HG02623 (cell line): ENCODE data around the gene RPS15.
"Not testable (repeated sequence)": the region's sequence is repeated elsewhere in the genome, so short reads cannot be mapped to it uniquely, and the experiment has no call there.

Source experiments
- ATAC-seq: cut with Tn5 transposase; IDR thresholded peaks from one replicate; pipeline ENCODE4 v1.9.1; 2021; ENCODE audit warnings: moderate library complexity; ENCODE audit not compliant: unreplicated experiment

The RPS15 gene

DNA sequence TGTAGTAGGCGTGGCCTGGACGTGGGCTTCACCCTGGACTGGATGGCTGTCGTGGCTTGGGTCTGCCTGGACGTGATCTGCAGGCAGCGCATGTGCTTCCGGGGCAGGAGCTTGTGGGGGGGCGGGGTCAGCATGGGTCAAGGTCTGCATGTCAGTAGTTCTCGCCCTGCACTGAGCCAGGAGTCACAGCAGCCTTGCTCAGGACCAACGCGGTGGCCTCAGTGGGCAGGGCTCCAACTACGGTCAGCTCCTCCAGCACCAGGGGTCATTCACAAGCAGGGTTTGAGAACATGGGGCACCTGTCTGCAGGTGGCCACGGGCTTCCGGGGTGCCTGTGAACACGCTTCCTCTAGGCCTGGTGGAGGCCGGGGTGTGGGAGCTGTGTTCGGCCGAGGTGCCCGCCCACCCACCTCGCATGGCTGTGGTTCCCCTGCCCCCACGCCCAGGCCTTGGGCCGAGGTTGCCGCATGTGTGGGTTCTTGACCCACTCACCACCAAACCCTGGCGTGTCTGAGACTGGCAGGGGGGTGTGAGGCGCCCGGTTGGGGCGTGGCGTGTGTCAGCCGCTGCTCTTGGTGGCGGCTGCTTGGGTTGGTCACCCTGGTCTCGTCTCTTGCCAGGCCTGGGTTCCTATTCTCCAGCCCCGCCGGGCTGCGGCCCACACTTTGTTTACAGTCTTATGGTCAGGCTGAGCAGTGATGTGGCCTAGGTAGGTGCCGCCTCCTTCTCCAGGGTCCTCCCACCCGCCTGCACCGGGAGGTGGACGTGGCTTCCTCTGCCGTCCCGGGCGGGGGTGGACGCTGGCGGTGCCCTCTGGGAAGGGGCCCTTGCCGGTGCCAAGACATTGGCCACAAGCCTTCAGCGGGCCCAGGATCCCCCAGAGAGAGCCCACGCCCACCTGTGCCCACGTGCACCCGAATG is 4.8 kb upstream of the RPS15 start:
- no peak for ATAC-seq

DNA sequence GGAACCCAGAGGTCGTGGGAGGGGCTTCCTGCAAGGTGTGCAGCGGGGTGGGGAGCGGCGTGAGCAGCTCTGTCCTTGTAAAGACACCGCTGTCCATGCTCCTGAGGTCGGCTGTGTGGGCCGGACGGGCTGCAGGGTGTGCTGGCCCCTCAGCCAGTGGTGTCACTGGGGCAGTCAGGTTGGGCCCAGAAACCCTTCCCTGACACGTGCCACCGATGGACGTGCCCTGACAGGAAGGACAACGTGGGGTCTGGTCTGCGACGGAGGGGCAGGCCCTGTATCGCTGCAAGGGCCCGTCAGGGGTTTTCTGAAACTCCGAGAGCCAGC is 4.2 kb upstream of the RPS15 start:
- ATAC-seq = no peak

DNA sequence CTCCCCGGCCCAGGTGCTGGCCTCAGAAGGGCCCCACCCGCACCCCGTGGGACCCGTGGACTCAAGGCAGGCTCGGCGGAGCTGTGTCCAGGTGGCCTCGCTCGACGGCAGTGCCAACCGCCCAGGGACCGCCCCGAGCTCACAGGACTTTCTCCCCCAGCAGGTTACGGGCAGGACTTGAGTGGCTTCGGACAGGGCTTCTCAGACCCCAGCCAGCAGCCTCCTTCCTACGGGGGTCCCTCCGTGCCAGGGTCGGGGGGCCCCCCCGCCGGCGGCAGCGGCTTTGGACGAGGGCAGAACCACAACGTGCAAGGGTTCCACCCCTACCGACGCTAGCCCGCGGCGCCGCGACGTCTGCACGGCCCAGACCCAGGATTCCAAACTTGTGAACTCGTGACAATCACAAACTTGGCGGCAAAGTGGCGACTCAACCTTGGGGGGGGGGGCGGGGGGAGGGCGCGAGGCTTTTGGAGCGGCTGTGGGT is 3.6 kb upstream of the RPS15 start:
- ATAC-seq = no peak

DNA sequence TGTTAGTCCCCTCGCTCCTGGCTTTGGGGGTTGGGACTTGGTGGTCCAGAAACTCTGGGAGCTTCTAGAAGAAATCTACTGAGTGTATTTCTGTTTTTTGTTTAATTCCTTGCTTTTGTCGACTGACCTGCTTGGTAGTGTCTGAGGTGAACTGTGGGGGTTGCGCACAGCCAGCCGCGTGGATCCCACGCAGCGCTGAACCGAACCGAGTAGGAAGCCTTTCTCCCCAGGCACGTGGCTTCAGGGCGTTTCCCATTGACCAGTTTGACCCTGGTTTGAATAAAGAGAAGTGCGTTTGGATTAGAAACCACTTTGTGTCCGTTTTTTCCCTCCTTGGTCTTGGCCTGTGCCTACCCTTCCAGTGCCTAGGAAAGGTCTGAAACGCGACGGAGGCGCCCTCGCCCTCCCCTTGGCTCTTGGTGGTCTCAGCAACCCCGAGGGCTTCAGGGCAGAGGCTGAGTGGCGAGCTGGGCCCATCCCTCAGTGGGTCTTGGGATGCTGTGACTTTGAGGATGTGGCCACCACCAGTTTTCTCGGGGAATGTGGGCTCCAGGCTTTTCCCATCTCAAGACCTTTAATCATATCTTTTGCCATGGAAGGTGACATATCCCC is 2.7 kb upstream of the RPS15 start:
- ATAC-seq = no peak

DNA sequence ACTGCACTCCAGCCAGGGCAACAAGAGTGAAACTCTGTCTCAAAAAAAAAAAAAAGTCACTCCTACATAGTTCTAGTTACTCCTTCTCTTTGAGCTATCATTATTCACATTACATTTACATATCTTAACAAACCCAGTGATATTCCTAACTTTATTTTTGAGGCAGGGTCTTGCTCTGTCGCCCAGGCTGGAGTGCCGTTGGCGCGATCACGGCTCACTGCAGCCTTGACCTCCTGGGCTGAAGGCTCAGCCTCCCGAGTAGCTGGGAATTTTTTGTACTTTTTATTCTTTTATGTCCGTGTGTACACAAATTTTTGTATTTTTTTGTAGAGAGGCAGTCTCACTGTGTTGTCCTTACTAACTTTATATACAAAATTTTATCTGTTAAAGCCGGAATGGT is 587 bp upstream of the RPS15 start:
- ATAC-seq = no peak

DNA sequence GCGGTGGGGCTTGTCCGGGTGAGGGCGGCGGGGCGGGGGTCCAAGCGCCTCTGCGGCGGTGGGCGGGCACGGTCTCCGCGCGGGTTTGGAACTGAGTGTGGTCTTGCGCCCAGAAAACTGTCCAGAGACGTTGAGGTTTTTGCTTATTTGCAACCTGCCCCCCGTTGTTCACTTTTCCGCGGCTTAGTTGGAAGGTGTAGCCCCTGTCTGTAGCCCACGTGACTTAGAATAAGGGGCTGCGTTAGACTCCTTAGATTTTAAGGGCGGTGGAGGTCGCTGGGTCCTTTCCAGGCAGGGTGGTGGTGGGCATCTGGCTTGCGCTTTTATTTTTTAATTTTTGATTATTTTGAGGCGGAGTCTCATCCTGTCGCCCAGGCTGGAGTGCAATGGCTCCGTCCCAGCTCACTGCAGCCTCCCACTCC is 748 bp downstream of the RPS15 start:
- ATAC-seq = no peak

DNA sequence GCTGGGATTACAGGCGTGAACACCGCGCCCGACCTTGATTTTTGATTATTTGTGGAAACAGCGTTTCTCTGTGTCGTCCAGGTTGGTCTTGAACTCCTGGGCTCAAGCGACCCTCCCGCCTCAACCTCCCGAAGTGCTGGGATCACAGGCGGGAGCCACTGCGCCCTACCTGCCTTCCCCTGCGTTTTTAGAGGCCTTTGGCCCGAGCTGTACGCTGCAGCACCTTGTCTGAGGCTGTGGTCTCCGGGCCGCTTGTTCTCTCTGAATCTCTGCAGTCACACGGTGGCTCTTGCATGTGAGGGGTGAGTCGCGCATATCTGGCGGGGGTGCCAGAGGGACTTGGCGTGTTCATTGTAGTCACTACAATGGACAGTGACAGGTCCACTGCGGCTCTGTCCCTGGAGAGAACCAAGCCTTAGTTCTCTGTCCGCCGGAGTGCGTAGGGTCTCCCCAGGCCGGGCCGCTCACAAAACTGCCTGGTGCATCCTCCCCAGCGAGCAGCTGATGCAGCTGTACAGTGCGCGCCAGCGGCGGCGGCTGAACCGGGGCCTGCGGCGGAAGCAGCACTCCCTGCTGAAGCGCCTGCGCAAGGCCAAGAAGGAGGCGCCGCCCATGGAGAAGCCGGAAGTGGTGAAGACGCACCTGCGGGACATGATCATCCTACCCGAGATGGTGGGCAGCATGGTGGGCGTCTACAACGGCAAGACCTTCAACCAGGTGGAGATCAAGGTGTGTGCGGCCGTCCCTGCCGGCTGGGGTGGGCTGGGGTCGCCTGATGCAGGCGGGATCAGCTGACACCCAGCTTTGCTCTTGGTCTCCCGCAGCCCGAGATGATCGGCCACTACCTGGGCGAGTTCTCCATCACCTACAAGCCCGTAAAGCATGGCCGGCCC is 1.6 kb downstream of the RPS15 start:
- ATAC-seq = not testable (repeated sequence)

DNA sequence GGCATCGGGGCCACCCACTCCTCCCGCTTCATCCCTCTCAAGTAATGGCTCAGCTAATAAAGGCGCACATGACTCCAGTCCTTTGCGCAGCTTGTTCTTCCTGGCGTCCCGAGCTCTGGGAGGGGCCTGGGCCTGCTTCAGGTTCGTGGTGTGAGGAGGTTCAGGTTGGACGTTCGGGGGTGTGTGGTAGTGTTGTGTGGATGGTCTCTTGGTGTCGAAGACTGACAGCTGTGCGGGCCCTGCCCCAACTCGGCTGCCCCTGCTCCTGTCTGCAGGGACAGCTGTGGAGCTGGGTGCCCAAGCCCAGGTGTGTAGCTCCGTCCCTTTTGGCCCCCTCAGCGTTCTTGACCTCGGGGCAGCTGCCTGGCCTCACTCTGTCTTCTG is 2.2 kb downstream of the RPS15 start:
- no peak for ATAC-seq

DNA sequence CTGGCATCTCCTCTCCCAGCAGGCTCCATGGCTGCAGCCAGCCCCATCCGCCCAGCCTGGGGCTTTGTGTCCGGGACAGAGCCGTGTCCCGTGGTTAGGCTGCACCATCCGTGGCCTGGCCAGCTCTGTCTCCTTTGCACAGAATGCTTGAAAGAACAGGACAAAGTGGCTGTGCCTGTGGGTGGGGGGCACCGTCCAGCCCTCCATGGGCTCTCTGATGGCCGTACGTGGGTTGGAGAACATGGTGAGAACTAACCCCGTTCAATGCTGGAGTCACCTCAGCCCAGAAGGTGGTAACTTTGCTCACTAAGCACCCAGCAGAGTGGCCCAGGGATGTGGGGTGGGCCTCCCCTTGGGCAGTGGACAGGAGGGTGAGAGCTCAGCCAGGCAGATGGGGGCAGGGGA is 2.8 kb downstream of the RPS15 start:
- ATAC-seq = no peak

DNA sequence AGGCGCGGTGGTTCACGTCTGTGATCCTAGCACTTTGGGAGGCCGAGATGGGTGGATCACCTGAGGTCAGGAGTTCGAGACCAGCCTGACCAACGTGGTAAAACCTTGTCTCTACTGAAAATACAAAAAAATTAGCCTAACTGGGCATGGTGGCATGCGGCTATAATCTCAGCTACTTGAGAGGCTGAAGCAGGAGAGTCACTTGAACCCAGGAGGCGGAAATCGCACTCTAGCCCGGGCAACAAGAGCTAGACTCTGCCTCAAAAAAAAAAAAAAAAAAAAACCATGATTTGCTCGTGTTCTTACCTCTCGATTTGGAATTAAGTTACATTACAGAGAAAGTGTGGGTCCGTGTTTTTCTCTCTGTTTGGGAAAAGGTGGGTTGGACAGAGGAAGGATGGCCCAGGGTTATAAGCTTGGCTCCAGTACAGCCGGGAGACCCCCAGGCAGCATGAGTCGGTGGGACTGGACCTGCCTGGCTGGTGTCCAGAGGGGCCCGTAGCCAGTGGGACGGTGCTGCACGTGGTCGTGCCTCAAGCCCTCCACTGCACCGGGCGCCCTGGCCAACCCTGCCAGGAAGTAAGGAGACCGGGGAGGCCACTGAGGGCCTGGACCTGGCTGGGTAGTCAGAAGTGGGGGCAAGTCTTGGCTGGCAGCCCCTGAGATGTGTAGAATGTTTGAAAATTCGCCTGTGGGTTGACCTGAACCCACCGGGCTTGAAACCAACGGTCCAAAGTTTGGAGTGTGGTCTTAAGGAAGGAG is 3.7 kb downstream of the RPS15 start:
- ATAC-seq = no peak

DNA sequence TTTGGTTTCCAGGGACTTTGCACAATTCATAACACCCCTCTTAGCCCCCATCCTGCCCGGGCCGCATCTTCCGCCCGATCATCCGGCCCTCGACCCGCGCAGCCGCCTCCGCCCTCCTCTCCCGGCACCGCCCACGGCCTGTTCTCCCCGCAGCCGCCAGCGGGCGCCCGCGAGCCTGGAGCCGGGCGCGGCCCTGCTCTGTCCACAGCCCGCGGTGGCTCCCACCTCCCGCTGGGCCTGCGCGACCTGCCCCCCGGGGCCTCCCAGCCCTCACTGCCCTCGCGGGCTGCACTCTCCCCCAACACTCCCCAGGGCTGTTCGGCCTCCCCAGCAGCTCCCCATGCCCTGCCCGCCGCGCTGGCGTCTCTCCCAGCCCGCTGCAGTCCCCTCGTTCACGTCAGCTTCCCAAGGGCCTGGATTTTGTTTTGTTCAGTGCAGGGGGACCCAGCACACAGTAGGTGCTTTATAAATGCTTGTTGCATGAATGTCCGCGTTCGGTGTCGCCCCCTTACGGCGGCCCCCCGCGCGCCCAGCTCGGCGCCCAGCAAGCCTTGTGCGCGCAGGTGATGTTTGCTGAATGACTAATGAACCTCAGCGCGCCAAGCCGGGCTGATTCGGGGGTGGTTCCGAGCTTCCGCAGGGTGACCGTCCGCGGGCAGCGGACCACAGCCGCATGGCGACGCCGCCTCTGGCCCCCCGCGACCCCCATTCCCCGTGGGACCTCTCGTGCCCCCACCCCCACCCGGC is 7.2 kb downstream of the RPS15 start:
- no peak for ATAC-seq

DNA sequence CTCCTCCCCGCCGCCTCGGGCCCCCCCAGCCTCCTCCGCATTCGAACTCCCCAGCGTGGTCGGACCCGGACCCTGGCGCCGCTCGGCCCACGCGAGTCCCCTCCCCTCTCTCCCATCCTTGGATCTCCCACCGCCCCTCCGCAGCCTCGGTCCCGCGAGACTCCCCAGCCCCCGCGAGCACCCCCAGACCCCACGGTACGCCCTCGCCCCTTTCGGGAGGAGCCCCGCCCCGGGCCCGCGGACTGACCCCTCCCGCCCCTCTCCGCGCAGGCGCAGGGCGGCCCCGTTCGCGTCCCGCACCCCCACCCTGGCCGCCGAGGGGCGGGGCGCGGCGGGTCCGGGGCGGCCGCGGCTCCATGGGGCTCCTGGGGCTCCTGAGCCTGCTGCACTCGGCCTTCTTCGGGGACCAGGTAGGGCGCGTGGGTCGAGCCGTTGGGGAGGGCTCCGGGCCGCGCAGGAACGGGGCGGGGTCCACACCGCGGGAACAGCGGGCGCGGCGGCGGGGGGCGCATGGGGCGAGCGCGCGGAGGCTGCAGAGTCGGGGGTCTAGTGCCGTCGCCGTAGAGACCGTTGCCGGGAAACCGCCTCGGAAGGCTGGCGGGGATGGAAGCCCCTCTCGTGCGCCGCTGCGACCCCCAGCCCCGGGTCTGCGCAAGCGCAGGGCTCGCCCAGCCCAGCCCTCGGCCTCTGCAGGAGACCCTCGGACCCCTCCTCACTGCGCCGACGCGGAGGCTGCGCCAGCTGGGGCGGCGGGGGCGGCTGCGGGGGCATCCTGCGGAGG is 7.9 kb downstream of the RPS15 start:
- no peak for ATAC-seq

DNA sequence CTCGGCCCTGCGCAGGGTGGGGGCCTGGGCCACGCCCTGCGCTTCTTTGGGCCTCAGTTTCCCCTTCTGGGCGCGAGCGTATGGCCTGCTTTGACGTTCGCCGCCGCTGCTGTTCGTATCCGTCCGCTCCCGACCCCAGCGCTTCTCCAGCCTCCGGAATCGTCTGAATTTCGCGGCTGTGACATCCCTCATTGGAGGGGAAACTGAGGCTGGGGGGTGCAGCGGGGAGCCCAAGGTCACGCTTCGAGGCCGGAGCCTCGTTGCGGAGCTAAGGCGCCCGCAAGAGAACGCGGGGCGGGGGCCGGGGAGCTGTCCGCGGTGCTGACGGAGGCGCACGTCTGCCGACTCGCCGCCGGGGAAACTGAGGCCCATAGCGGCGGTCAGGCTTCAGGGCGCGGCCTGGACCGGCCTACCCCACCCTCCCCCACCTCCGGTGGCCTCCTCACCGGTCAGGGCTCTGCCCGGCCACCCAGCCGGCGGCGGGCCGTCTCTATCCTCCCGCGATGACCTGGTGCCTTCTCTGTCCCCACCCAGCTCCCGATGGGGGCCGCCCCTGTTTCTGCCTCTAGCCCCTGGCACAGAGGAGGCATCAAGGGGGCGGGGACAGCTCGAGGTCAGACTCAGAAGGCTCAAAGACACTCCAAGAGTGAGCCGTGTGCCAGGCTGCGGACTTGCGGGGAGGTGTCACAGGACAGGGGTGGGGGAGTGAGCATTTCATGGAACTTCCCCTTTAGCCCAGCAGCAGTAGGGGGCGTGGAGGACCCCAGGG is 8.7 kb downstream of the RPS15 start:
- ATAC-seq = no peak

DNA sequence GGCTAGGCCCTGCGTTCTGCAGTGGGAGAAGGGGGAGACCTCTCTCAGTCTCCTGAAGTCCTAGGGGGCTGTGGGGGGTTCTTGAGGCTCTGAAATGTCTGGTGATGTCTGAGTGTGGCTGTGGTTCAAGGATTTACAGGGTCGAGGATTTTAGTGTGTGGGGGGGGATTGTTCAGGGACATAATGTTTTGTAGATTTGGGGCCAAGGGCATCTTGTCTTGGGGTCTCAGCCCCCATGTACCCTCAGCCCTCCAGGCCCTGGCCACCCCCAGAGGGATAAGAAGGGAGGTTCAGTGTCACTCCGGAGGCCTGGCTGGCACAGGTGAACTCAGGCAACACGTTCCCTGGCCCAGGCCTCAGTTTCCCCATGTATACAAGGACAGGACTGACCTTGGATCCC is 9.3 kb downstream of the RPS15 start:
- no peak for ATAC-seq

DNA sequence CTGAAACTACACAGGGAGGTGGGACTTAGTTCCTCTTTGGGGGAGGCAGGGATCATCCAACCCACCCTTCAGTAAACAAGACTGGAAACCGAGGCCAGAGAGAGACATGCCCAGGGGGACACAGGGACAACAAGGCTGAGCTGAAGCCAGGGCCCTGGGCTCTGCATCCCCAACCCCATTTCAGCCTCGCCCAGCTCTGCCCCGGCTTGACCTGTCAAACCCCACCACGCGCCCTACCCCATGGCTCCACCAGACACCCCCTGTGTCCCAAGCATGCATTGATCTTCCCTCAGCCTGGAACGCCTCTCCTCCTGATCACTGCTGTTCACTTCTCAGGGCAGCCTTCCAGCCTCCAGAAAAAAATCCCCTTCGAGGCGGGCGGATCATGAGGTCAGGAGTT is 9.7 kb downstream of the RPS15 start:
- no peak for ATAC-seq

DNA sequence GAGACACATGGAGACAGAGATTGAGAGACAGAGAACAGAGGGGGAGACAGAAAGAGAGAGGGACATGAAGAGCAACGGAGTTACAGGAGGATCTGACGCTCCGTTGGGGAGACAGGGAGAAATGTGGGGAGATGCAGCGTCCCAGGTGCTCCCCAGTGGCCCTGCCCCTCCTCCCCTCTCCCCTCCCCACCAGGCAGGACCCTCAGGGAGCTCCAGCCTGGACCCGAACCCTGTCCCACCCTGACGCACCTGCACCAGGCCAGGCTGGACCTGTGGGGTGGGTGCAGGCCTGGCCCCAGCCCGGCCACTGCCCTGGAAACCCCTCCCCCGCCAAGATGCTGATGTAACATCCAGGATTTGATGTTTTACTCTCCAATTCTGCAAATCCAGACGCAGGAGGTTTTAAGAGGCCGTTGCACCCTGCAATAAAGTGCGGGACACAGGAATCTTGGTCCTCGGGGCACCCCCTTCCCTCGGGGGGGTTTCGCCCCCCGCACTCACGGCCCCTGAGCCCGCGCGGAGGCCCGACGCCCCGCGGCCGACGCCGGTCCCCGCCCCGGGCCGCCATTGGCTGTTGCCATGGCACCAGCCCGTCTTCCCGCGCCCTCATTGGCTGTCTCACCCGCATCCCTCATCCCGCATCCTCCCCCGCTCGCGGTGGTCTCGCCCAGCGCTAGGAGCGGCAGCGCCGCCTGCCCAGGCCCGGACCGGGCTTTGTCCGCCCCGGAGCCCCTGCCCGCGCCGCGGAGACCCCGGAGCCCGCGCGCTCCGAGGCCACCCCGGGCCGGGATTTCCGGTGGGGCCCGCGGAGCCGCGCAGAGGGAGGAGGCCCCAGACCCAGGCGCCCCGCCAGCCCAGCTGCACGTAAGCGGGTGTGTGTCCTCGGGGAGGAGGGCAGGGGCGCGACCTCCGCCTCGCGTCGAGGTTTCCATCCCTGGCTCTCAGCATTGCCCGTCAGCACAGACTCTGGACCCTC is 11.6 kb downstream of the RPS15 start, which contains the start of gene APC2:
TSS of gene APC2 (plus strand) at position 655 of the 976 bp plus-strand sequence. CDS start 2,881 bp downstream, outside the sequence.
- ATAC-seq = no peak
